Neural cell (in vitro differentiated cells): ENCODE measurements around the gene SLC6A7. TPM values are rescaled to one million over a fixed set of nuclear protein-coding genes. Genes with fewer than 3 reads are reported as not detected.

Experiments used
- H2AFZ ChIP-seq: fragments of 200-600, 300-800 bp; sonication (generic), shearing (Covaris generic); 2 replicates; pipeline ENCODE4 v1.6.0; 2014; ENCODE audit warnings: low read depth, mild to moderate bottlenecking, antibody characterized with exemption, low read length, moderate library complexity
- H3F3A ChIP-seq: fragments of 200-600 bp; shearing (Covaris generic); 2 replicates; pipeline ENCODE4 v1.6.1; 2016; ENCODE audit warnings: mild to moderate bottlenecking, moderate library complexity, mixed read lengths, antibody characterized with exemption, low read length; ENCODE audit not compliant: insufficient read depth, poor library complexity, severe bottlenecking
- H3K27ac ChIP-seq: fragments of 200-600, 300-800 bp; sonication (generic), shearing (Covaris generic); 2 replicates; pipeline ENCODE4 v1.5.1; 2014; ENCODE audit warnings: mild to moderate bottlenecking, low read length, moderate library complexity
- H3K27me3 ChIP-seq: fragments of 300-800, 200-600 bp; sonication (generic), shearing (Covaris generic); 2 replicates; pipeline ENCODE4 v1.6.0; 2014; ENCODE audit warnings: mild to moderate bottlenecking, low read depth, low read length, moderate library complexity; ENCODE audit not compliant: insufficient read depth
- H3K36me3 ChIP-seq: fragments of 300-800, 200-600 bp; sonication (generic), shearing (Covaris generic); 2 replicates; pipeline ENCODE4 v1.5.1; 2014; ENCODE audit warnings: mild to moderate bottlenecking, antibody characterized with exemption, low read length, moderate library complexity; ENCODE audit not compliant: insufficient read depth
- H3K4me2 ChIP-seq: fragments of 300-800, 200-600 bp; sonication (generic), shearing (Covaris generic); 2 replicates; pipeline ENCODE4 v1.6.0; 2014; ENCODE audit warnings: mild to moderate bottlenecking, low read length
- H3K4me3 ChIP-seq: fragments of 300-800, 200-600 bp; sonication (generic), shearing (Covaris generic); 2 replicates; pipeline ENCODE4 v1.5.1; 2014; ENCODE audit warnings: mild to moderate bottlenecking, low read length, moderate library complexity
- H3K79me2 ChIP-seq: fragments of 200-600 bp; shearing (Covaris generic); replicated peaks from 2 replicates; pipeline ENCODE4 v1.6.0; 2014; ENCODE audit warnings: mild to moderate bottlenecking, low read length, moderate library complexity; ENCODE audit not compliant: insufficient read depth
- H3K9ac ChIP-seq: fragments of 300-800, 200-600 bp; sonication (generic), shearing (Covaris generic); 2 replicates; pipeline ENCODE4 v1.6.1; 2016; ENCODE audit warnings: mild to moderate bottlenecking, low read length, mixed read lengths
- H3K9me2 ChIP-seq: fragments of 200-600 bp; shearing (Covaris generic); 2 replicates; pipeline ENCODE4 v1.6.1; 2016; ENCODE audit warnings: mild to moderate bottlenecking, low read length, mixed read lengths; ENCODE audit not compliant: insufficient read depth
- H3K9me3 ChIP-seq: fragments of 200-600, 300-800 bp; sonication (generic), shearing (Covaris generic); 2 replicates; pipeline ENCODE4 v1.6.1; 2016; ENCODE audit warnings: mild to moderate bottlenecking, mixed run types, low read length, moderate library complexity, mixed read lengths
- H4K20me1 ChIP-seq: fragments of 200-600 bp; shearing (Covaris generic); 2 replicates; pipeline ENCODE4 v1.6.1; 2016; ENCODE audit warnings: mild to moderate bottlenecking, mixed run types; ENCODE audit not compliant: insufficient read depth
- CTCF ChIP-seq: fragments of 450-650 bp; IDR thresholded peaks from 2 replicates; pipeline ENCODE4 v1.5.1; 2014; ENCODE audit warnings: antibody characterized with exemption, mild to moderate bottlenecking, moderate library complexity; ENCODE audit not compliant: poor library complexity, severe bottlenecking
- EP300 ChIP-seq: fragments of 450-650 bp; conservative IDR thresholded peaks from 2 replicates; pipeline ENCODE4 v1.6.1; 2014; ENCODE audit warnings: antibody characterized with exemption, mild to moderate bottlenecking, moderate library complexity; ENCODE audit not compliant: poor library complexity, severe bottlenecking
- EZH2 ChIP-seq: fragments of 200-600, 300-800 bp; shearing (Covaris generic), sonication (generic); IDR thresholded peaks from 2 replicates; pipeline ENCODE4 v1.6.1; 2014; ENCODE audit warnings: antibody characterized with exemption, low read length, borderline replicate concordance, mild to moderate bottlenecking; ENCODE audit not compliant: insufficient read depth, poor library complexity, severe bottlenecking
- MXI1 ChIP-seq: fragments of 450-650 bp; conservative IDR thresholded peaks from 2 replicates; pipeline ENCODE4 v1.6.1; 2014; ENCODE audit warnings: antibody characterized with exemption, mild to moderate bottlenecking; ENCODE audit not compliant: poor library complexity, severe bottlenecking
- POLR2AphosphoS5 ChIP-seq: IDR thresholded peaks from 2 replicates; pipeline ENCODE4 v1.6.1; 2012
- RAD21 ChIP-seq: fragments of 450-650 bp; conservative IDR thresholded peaks from 2 replicates; pipeline ENCODE4 v1.6.1; 2014; ENCODE audit warnings: antibody characterized with exemption, mild to moderate bottlenecking, moderate library complexity
- SMC3 ChIP-seq: fragments of 450-650 bp; conservative IDR thresholded peaks from 2 replicates; pipeline ENCODE4 v1.6.1; 2014; ENCODE audit warnings: antibody characterized with exemption, mild to moderate bottlenecking, moderate library complexity; ENCODE audit not compliant: poor library complexity
- TAF1 ChIP-seq: IDR thresholded peaks from 2 replicates; pipeline ENCODE4 v1.6.1; 2012; ENCODE audit warnings: low read depth
- polyA plus RNA-seq: library from polyadenylated mRNA; depleted of rRNA; stranded (reverse); fragments of >200 nt; gene quantifications from 2 replicates; pipeline ENCODE4 v1.2.3, GENCODE V29; 2014
- TF ChIP-seq, protein P1 (sequence below): IDR thresholded peaks from 2 replicates; pipeline ENCODE4 v1.6.1; 2012; ENCODE audit warnings: borderline replicate concordance

The SLC6A7 gene
- polyA plus RNA-seq, 1 donor from 2014 or later, result 4.6 TPM

DNA sequence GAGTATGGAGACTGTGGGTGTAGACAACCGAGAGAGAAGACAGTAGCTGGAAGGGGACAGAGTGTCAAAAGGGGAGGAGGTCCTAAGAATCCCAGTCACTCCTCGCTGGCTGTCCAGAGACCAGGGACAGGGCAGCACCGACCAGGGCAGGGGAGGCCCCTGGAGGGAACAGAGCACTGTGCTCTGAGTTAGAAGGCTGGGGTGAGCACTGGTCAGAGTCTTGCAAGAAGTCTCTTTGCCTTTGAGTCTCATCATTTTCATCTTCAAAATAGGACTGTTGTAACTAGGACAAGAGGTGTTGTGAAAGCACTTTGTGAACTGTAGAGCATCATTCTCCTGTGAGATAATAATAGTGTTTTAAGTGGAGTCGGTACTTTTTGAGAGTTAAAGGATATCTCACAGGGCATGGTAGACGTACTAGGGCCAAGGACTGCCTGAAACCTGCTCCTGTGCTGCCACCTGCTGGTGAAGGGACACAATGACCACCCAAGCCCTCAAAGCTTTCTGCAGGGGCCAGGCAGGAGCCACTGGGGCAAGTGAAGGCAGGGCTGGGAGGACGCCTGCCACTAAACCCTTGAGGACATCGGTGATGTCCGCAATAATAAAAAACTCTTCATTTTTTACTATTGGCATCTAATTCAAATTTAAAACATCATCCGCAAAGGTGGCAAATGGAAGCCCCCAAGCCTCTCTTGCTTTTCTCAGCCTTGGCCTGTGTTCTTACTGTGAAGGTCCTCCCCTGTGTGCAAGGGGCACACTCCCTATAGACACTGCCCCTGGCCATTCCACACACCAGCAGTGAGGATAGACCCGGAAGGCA lies 28.2 kb downstream of the SLC6A7 start:
- Histone ChIP-seq H3K9me2 (no peaks in the 10 kb centered on the region), H3K36me3 (no peaks in the 10 kb centered on the region), H4K20me1 (no peaks in the 10 kb centered on the region), H3K79me2 (no peaks in the 10 kb centered on the region), H3F3A (no peaks in the 10 kb centered on the region), H3K9me3 (no peaks in the 10 kb centered on the region), H3K27me3 (no peaks in the 10 kb centered on the region), H3K4me3 (no peak overlapping the region), H3K4me2 (no peak overlapping the region), H3K27ac (no peak overlapping the region), H2AFZ (no peak overlapping the region), H3K9ac (no peak overlapping the region)
- TF ChIP-seq CTCF (peak; percentile 94), RAD21 (peak; percentile 95), POLR2AphosphoS5 (peak; percentile 6), SMC3 (peak; percentile 95), TAF1 (no peak)

DNA sequence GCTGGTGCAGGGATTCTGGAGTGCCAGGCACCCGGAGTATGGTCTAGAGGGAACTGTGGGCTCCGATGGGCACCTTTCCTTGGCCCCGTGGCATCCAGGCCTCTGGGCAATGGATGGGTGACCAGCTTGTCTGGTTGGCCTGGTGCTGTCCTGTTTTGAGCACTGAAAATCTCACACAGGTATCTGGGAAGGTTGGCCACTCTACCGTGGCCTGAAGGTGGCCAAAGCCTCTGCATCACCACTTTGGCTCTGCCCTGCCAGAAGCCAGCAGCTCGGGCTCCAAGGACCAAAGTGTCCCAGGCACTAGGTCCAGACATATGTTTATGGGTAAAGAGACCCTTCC lies 28.8 kb downstream of the SLC6A7 start:
- H3K4me2 ChIP-seq, result no peak overlapping the region
- no peaks in the 10 kb centered on the region for H3K27me3 ChIP-seq
- no peaks in the 10 kb centered on the region for H3K9me2 ChIP-seq
- H3K79me2 ChIP-seq, result no peaks in the 10 kb centered on the region
- H3K36me3 ChIP-seq, result no peaks in the 10 kb centered on the region
- H3K4me3 ChIP-seq, result no peak overlapping the region
- TF ChIP-seq TAF1, result no peak
- no peak for TF ChIP-seq SMC3
- TF ChIP-seq EP300, result no peak
- no peak for TF ChIP-seq MXI1
- TF ChIP-seq, protein P1, sequence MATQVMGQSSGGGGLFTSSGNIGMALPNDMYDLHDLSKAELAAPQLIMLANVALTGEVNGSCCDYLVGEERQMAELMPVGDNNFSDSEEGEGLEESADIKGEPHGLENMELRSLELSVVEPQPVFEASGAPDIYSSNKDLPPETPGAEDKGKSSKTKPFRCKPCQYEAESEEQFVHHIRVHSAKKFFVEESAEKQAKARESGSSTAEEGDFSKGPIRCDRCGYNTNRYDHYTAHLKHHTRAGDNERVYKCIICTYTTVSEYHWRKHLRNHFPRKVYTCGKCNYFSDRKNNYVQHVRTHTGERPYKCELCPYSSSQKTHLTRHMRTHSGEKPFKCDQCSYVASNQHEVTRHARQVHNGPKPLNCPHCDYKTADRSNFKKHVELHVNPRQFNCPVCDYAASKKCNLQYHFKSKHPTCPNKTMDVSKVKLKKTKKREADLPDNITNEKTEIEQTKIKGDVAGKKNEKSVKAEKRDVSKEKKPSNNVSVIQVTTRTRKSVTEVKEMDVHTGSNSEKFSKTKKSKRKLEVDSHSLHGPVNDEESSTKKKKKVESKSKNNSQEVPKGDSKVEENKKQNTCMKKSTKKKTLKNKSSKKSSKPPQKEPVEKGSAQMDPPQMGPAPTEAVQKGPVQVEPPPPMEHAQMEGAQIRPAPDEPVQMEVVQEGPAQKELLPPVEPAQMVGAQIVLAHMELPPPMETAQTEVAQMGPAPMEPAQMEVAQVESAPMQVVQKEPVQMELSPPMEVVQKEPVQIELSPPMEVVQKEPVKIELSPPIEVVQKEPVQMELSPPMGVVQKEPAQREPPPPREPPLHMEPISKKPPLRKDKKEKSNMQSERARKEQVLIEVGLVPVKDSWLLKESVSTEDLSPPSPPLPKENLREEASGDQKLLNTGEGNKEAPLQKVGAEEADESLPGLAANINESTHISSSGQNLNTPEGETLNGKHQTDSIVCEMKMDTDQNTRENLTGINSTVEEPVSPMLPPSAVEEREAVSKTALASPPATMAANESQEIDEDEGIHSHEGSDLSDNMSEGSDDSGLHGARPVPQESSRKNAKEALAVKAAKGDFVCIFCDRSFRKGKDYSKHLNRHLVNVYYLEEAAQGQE, result no peak
- no peak for TF ChIP-seq CTCF
- TF ChIP-seq RAD21, result no peak
- TF ChIP-seq EZH2, result no peak
- no peak for TF ChIP-seq POLR2AphosphoS5
- no peak overlapping the region for H3K9ac ChIP-seq
- no peak overlapping the region for H3K27ac ChIP-seq
- H3F3A ChIP-seq, result no peaks in the 10 kb centered on the region
- H4K20me1 ChIP-seq, result no peaks in the 10 kb centered on the region
- H2AFZ ChIP-seq, result no peak overlapping the region
- no peaks in the 10 kb centered on the region for H3K9me3 ChIP-seq
